Stomach smooth muscle (tissue), 2 donors: ENCODE data around the gene SMARCA5.

Source experiments
- H3K27ac ChIP-seq: one replicate; pipeline ENCODE4 v1.7.0; 2013; ENCODE audit warnings: mild to moderate bottlenecking, low read length, inconsistent platforms
- H3K27me3 ChIP-seq, 2 donors: one replicate each; pipeline ENCODE4 v1.7.0; 2013; ENCODE audit warnings: low read length in 2 of 2; ENCODE audit not compliant: insufficient read depth in 2 of 2, control insufficient read depth in 1 of 2
- H3K36me3 ChIP-seq, 2 donors: one replicate each; pipeline ENCODE4 v1.7.0; 2013; ENCODE audit warnings: low read length in 2 of 2; ENCODE audit not compliant: control insufficient read depth in 2 of 2, insufficient read depth in 2 of 2
- H3K4me1 ChIP-seq: one replicate; pipeline ENCODE4 v1.7.0; 2013; ENCODE audit warnings: low read length; ENCODE audit not compliant: control insufficient read depth, insufficient read depth
- H3K4me3 ChIP-seq, 2 donors: one replicate each; pipeline ENCODE4 v1.7.0; 2013; ENCODE audit warnings: low read length in 2 of 2
- H3K9ac ChIP-seq, 2 donors: one replicate each; pipeline ENCODE4 v1.7.0; 2013; ENCODE audit warnings: low read length in 2 of 2, mild to moderate bottlenecking in 1 of 2
- H3K9me3 ChIP-seq, 2 donors: one replicate each; pipeline ENCODE4 v1.7.0; 2013; ENCODE audit warnings: low read length in 2 of 2; ENCODE audit not compliant: control insufficient read depth in 2 of 2
- donor health status: healthy.
- donor health status: Pancreatic carcinoma.

Gene SMARCA5

DNA sequence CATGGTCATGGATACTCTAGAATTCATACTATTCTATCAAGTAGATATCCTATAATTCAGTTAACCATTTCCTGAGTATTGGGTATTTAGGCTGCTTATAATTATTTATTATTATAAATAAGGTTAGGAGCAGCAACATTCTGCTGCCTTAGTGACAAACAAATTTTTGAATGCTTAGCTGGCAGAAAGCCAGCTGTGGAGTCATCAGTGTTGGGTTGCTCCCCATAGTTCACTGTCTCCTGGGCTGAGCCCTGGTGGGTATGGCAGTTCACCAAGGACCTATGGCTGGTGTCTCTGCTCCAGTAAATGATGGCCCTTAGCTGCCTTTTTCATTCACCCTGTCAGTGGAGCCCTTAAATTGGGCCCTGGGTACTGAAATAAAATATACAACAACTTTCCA is 61.8 kb downstream of the SMARCA5 start:
- Histone ChIP-seq H3K4me3 (no peak overlapping the region), H3K27me3 (no peaks in the 10 kb centered on the region), H3K4me1 (no peaks in the 10 kb centered on the region), H3K27ac (no peak overlapping the region), H3K9me3 (no peaks in the 10 kb centered on the region), H3K9ac (no peak overlapping the region), H3K36me3 (no peaks in the 10 kb centered on the region)

- Histone ChIP-seq H3K4me1 (peaks cover 4% of the 10 kb centered on the region), H3K27me3 (no peaks in the 10 kb centered on the region), H3K36me3 (no peaks in the 10 kb centered on the region), H3K27ac (no peak overlapping the region), H3K4me3 (no peak overlapping the region), H3K9ac (no peak overlapping the region), H3K9me3 (peaks cover 3 to 4% of the 10 kb centered on the region in 2 donors)
These were observed 67.9 kb downstream of the SMARCA5 start for GRCh38 chr4:143581331-143581946.

- Histone ChIP-seq H3K36me3 (no peaks in the 10 kb centered on the region), H3K27me3 (no peaks in the 10 kb centered on the region), H3K27ac (no peak overlapping the region), H3K4me1 (peaks cover 4% of the 10 kb centered on the region), H3K9me3 (peaks cover 3 to 4% of the 10 kb centered on the region in 2 donors), H3K9ac (no peak overlapping the region), H3K4me3 (no peak overlapping the region)
These were observed 72.0 kb downstream of the SMARCA5 start for GRCh38 chr4:143585548-143585947.

- no peaks in the 10 kb centered on the region for H3K27me3 ChIP-seq
- H3K9me3 ChIP-seq: peaks cover 3 to 4% of the 10 kb centered on the region in 2 donors
- H3K4me3 ChIP-seq: no peak overlapping the region
- H3K27ac ChIP-seq: no peak overlapping the region
- H3K36me3 ChIP-seq: no peaks in the 10 kb centered on the region
- H3K4me1 ChIP-seq: peaks cover 4% of the 10 kb centered on the region
- no peak overlapping the region for H3K9ac ChIP-seq
These were observed 72.6 kb downstream of the SMARCA5 start for GRCh38 chr4:143586080-143586479.

DNA sequence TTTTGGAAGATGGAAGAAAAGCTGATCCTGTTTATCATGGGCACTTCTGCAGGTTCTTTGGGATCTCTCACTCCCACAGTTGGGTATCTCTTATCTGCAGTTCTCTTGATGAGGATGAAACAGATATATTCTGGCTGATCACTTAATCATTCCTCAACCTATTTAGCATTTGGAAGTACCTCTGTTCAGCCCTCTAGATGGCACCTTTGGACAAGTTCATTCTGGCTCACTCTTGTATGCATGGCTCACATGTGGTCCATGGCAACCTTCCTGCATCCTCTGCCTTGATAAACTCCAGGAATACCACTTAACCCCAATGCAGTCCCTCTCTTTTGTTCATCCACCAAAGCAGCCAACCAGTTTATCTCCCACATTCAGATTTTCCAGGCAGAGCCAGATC is 74.2 kb downstream of the SMARCA5 start:
- Histone ChIP-seq H3K4me1 (peaks cover 4% of the 10 kb centered on the region), H3K9ac (no peak overlapping the region), H3K4me3 (no peak overlapping the region), H3K36me3 (no peaks in the 10 kb centered on the region), H3K27me3 (no peaks in the 10 kb centered on the region), H3K27ac (no peak overlapping the region), H3K9me3 (peaks cover 0 to 4% of the 10 kb centered on the region in 2 donors)

GRCh38 chr4:143597276-143597675 is 83.8 kb downstream of the SMARCA5 start:
- peaks cover 0 to 2% of the 10 kb centered on the region in 2 donors for H3K9me3 ChIP-seq
- no peak overlapping the region for H3K27ac ChIP-seq
- no peaks in the 10 kb centered on the region for H3K36me3 ChIP-seq
- no peak overlapping the region for H3K4me3 ChIP-seq
- H3K27me3 ChIP-seq: no peaks in the 10 kb centered on the region
- H3K9ac ChIP-seq: no peak overlapping the region
- no peaks in the 10 kb centered on the region for H3K4me1 ChIP-seq

DNA sequence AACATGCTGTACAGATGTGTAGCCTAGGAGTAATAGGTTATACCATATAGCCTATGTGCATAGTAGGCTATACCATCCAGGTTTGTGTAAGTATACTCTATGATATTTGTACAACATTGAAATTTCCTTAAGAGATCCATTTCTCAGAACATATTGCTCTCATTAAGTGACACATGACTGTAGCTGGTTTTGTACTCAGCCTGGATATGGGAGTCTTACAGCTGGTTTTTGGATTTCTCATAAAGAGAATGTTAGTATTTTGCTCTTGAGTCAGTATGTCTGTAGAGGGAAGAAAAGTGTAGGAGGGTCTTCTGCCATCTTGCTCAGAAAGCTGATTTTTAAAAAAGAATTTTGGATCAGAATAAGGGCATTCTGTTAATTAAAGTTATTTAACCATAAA is 85.3 kb downstream of the SMARCA5 start:
- Histone ChIP-seq H3K27ac (no peak overlapping the region), H3K9me3 (peaks cover 0 to 2% of the 10 kb centered on the region in 2 donors), H3K27me3 (no peaks in the 10 kb centered on the region), H3K9ac (no peak overlapping the region), H3K4me3 (no peak overlapping the region), H3K4me1 (no peaks in the 10 kb centered on the region), H3K36me3 (no peaks in the 10 kb centered on the region)

DNA sequence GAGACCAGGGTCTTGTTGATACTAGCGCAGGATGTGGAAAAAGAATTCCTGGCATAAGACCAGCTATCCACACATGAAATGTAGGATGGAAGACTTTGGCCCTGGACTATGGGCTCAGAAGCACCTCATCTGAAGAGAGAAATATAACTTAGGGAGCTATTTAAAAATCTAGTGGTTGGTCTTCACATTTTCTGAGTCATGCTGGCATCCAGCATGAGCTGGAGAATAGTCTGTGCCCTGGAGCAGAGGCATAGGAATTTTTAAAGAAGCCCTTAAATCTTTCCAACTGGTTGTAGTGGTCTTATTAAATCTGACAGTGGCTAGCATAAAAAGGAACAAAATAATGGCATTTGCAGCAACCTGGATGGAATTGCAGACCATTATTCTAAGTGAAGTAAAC is 86.3 kb downstream of the SMARCA5 start:
- no peaks in the 10 kb centered on the region for H3K27me3 ChIP-seq
- no peak overlapping the region for H3K4me3 ChIP-seq
- no peak overlapping the region for H3K9ac ChIP-seq
- H3K9me3 ChIP-seq: no peaks in the 10 kb centered on the region
- no peak overlapping the region for H3K27ac ChIP-seq
- no peaks in the 10 kb centered on the region for H3K36me3 ChIP-seq
- H3K4me1 ChIP-seq: no peaks in the 10 kb centered on the region

DNA sequence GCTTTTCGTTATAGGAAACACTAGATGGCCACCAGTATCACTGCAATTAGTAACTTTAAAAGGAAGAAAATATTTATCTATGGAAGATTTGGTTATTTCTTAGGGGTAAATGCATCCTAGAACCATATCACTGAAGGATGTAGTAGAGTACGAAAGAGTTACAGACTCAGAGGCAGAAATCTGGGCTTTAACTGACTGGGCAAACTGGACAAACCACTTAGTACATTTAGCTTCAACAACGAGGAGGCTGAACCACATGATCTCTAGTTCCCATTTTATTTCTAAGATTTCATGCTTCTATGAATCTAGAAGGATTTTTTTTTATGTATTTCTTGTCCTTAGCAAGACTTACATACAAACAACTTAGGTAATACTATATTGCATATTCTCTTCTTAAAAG is 93.0 kb downstream of the SMARCA5 start:
- H3K27ac ChIP-seq: no peak overlapping the region
- H3K36me3 ChIP-seq: no peaks in the 10 kb centered on the region
- peaks cover 0 to 4% of the 10 kb centered on the region in 2 donors for H3K9me3 ChIP-seq
- no peaks in the 10 kb centered on the region for H3K4me1 ChIP-seq
- no peak overlapping the region for H3K4me3 ChIP-seq
- no peaks in the 10 kb centered on the region for H3K27me3 ChIP-seq
- H3K9ac ChIP-seq: no peak overlapping the region
